Frontal cortex (tissue), 4 donors: ENCODE data around the gene MAP3K20. TPM values are rescaled to one million over a fixed set of nuclear protein-coding genes. Genes with fewer than 3 reads are reported as not detected.
A peak's percentile ranks its signal among the peaks of the same experiment; 100 is the strongest.
"Not testable (repeated sequence)": the region's sequence is repeated elsewhere in the genome, so short reads cannot be mapped to it uniquely, and the experiment has no call there.

Experiments
- DNase-seq, 2 donors: peaks; one replicate each; pipeline ENCODE4 v3.0.0; 2012; ENCODE audit warnings: low spot score in 2 of 2
- FAIRE-seq: peaks from 2 replicates; lab custom pipeline; 2012; peaks lifted over from hg19 to GRCh38; lab: Jason Lieb, UNC
- total RNA-seq: library from RNA; depleted of rRNA; stranded (reverse); fragments of >200 nt; gene quantifications from one replicate; pipeline ENCODE4 v1.2.3, GENCODE V29; 2014
- donor health status: control.
- donor health status: control.
- donor health status: control.

The MAP3K20 gene
- total RNA-seq, 1 donor from 2014 or later = 9.4 TPM

DNA sequence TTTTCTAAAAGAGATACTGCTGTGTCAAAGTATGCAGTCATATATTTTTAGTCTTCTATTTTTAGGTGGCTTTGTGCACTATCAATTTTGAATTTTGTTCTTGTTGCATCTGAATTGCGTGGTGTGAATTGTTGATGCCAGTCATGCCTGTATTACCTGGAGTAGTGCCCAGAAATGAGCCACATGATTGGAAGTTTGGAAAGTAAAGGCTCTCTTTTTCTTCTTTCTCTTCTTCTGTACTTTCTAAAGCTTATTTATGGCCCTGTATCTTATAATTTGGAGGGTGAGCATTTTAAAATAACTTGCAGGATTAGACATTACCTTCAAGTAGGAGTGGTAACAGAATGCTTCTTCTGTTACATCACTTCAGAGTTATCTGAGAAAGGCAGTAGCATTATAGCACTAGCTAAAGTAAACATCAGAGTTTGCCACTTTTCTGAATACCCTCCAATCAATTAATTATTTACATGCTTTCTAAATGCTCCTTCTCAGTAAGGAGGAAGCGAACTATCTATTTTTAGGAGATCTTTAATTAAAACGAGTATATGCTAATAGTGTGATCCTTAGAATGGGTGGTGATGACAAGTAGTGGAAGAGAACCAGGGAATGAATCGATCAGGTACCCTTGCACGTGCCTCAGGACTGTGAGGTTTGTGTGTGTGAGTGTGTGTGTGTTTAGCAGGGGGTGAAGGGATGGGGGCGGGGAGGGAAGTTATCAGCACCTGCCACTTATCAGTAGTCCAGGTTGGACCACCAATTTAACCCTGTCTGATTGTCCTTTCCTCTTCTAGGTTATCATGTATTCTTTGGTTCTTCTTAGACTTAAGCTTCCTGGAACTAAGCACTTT, 112.5 kb downstream of the MAP3K20 start:
- FAIRE-seq = no peak
- DNase-seq = no peak

DNA sequence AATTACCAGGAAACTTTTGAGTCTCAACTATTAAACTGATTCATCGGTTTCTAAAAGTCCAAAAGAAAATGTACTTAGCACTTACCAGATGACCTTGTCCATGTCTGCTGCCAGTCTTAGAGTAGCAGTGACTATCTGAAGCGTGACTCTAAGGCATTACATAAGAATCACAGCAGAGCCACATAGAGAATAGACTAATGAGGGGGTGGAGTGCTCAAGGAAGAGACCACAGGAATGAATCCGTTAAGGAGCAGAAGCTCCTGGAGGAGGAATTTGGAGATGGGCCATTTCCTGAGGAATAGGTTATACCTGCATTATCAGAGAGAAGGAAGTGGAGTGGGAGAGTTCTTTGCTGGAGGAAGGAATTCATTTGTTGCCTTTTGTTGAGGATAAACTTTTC, 116.0 kb downstream of the MAP3K20 start:
- FAIRE-seq = no peak

DNA sequence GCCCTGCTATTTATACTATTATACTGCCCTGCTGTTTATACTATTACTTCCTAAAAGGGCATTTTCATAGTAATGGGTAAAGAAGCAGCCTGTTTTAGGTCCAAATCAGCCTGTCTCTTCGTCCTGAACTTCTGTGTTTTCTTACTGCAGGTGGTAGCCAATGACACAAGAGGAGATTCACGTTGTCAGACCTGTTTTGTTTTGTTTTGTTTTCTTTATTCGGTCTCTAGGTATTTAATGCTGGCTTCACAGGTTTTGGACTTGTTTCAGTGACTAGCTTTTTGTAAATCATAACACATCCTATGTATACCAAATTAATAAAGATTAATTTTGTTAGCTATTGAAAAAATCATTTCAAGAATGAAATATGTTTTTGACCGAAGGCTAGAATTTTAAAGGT, 116.4 kb downstream of the MAP3K20 start:
- FAIRE-seq (no peak), DNase-seq (no peak)

More for the DNA sequence above, 116.0 kb downstream of the MAP3K20 start:
- DNase-seq = no peak

DNA sequence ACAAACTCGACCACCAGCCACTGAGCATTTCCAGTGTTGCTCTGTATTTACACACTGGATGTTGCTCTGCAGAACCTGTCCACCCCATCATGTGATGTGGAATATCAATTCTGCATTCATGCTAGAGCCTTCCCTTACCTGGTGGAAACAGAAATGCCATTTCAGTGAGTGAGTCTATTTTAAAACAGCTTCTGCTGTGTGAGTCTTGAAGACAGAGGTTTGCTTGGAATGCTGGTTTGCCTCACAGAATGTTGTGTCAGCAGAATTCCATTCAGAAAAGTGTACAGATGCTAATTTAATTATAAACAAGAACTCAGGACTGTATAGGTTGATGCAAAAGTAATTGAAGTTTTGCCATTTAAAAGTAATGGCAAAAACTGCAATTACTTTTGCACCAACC, 118.3 kb downstream of the MAP3K20 start:
- DNase-seq = no peak
- FAIRE-seq = no peak

DNA sequence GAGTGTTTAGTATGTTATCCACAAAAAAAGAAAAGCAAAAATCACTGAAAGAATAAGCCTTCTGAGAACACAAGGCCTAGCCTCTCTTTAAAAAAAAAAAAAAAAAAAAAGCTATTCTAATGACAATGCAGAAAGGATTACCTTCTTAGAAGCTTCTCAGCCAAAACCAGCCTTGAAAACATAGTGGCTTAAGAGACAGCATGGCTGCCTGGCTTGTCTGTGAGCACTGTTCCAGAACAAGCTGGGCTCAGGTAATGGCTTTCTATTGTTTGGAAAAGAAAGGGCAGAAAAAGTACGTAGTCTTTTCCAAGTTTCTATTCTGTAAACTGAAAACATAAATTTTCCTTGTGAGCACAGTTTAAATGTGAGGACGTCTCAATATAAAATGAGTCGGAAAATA, 119.5 kb downstream of the MAP3K20 start:
- no peak for DNase-seq
- no peak for FAIRE-seq

DNA sequence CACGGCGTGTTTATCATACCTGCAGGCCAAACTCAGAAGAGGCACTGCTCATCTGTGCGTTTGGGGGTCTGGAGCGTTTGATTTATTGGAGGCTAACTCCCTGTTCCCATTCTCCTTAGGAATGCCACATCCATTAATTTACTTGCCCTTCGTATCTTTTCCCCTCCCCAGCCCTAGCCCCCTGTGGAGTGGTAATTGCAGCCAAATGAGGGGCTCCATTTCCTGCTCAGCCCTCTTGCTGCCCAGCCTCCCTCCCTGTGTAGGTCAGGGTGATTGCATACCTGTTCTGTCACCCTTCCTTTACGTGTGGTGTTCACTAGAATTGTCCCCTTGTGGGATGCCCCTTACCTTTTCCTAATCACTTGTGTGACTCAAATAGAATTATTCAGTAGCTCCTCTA, 120.4 kb downstream of the MAP3K20 start:
- FAIRE-seq (no peak), DNase-seq (no peak)

DNA sequence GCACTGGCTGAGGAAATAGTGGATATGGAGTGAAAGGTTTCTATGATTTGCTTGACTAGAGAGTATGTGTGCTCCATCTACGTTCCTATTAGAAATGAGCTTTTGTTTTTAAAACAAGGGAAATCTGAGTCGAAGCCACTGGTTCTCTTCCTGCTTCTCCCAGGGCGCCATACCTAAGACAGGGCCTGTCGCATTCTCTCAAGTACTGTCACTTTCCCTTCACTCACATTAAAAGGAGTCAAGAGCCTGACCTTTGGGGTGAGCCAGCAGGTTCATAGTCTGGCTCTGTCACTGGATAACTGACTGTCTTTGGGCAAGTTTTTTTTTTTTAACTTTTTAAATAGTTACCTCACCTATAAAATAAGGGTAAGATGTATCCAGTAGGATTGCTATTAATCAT, 121.0 kb downstream of the MAP3K20 start:
- DNase-seq (no peak), FAIRE-seq (no peak)

DNA sequence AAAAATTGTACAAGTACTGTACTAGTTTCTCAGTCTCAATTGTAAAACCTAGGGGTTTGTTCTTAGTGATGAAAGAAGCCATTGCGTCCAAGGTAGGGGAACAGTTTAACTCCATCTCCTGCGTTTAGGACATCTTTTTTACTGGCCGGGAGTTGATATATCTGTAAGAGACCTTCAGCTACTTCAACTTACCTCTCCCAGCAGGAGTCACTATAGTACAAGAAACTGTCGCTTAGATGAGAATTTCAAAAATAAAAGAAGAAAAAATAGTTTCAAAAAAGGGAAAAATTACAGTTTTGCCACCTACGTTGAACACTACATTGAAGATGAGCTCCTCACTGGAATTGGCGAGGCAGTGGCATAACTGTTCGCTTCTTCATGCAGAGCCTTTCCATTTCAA, 122.7 kb downstream of the MAP3K20 start:
- FAIRE-seq (no peak), DNase-seq (no peak)

DNA sequence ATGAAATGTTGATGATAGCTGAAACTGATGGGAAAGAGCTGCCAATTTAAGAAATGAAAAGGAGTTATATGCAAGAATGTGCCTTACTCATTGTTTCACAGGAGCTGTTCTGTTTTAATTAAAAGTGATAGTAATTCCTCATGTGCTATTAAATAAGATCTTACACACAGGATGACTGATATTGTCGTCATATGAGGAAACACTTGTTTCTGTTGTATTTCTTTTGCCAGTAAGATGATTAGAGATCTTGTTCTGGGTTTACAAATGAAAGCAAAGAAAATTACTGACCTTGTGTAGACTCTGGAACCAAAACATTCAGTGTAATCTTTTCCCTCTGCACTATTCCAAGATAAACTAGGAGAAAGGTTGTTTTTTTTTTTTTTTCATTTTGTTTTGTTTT, 123.6 kb downstream of the MAP3K20 start:
- no peak for FAIRE-seq
- DNase-seq = no peak

DNA sequence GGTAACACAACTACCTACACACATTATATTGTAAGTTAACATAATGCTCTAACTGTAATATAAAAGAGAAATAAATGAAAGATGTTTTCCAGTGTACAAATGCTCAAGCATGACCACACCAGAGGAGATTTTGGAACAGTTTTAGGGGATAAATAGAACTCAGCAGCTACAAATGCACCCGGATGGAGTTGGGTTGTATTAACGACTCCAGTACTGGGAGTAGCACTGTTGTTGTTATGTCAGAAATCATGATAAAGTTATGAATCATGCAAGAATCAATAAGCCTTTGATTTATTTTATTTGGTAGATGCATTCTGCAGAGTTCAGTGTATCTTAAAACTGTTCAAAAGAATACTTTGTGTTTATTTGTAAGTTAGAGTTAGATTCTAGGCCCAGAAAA, 126.9 kb downstream of the MAP3K20 start:
- DNase-seq = no peak
- FAIRE-seq = no peak

DNA sequence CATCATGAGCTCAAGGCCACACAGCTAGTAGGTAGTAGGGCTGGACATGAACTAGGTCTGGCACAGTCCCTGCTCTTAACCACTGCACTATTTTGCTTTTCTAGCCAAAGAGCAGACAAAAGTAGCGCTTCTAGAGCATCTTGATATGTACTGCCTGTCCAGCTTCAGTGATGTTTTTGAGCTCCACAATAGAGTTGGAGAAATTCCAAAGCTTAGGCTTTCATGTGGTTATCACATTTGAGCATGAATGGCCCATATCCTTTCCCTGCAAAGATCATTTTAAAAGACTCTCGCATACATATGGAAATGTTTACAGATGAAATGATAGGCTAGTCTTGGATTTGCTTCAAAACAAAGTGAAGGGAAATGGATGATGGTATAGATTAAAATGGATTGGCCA, 128.7 kb downstream of the MAP3K20 start:
- FAIRE-seq (no peak), DNase-seq (no peak)

DNA sequence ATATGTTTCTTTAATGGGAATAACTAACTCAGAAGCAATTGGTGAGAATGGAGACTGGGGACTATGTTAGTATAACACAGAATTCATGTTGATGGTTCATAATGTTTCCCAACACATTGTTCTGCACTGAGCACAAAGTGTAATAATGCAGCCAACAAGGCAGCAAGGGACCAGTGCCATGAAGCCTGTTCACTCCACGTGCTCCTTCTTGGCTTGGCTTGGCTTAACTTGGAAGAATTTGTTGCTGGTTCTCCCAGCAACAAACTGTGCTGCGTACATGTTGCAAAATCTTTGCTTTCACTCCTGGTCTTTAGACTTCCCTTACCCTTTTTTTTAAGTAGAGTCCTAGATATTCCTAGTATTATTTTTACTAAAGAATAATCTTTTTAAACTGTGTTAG, 129.7 kb downstream of the MAP3K20 start:
- FAIRE-seq = no peak

DNA sequence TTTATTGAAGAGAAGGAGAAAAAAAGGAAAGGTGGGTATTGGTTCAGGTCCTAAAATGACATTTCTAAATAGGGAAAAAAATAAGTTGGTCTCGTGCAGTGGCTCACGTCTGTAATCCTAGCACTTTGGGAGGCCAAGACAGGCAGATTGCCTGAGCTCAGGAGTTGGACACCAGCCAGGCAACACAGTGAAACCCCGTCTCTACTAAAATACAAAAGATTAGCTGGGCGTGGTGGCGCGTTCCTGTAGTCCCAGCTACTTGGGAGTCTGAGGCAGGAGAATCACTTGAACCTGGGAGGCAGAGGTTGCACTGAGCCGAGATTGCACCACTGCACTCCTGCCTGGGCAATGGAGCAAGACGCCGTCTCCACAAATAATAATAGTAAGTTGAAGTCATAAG, 131.5 kb downstream of the MAP3K20 start:
- not testable (repeated sequence) for FAIRE-seq, DNase-seq

More for the DNA sequence above, 129.7 kb downstream of the MAP3K20 start:
- no peak for DNase-seq

DNA sequence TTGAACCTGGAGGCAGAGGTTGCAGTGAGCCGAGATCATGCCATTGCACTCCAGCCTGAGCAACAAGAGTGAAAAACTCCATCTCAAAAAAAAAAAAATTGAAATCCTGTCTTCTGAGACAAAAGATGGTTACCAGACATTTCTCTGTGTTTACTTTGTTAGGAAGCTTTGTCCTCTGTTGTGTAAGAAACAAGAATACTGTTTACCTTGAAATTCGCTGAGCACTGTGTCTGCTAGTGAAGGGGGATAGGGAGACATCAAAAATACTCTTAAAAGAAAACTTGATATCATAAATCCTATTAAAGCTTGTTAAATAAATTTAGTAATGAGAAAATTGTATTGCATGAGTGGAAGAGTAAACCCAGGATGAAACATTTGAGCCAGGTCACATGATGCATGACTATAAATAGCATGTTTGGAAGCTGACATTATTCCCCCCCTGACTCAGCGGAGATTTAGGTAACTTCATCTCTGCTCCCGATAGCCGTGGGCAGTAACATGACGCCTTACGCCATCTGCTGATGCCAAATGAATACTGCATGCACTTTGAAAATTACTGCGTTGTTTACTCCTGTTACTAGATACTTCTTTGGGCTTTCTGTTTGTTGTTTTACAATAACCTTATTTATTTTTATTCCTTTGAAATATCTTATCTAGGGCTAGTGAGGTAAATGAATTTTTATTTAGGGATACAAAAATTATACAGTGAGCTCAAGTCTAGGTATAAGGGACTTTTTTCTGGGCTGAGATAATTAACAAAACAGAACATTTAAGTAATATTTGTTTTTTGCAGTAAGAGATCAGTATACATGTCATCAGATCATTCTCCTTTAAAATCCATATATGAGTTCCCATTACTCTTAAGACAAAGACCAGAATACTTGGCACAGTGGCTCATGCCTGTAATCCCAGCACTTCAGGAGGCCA, 134.9 kb downstream of the MAP3K20 start:
- peak; percentile 22 to 67 for DNase-seq
- FAIRE-seq = peak; percentile 83

DNA sequence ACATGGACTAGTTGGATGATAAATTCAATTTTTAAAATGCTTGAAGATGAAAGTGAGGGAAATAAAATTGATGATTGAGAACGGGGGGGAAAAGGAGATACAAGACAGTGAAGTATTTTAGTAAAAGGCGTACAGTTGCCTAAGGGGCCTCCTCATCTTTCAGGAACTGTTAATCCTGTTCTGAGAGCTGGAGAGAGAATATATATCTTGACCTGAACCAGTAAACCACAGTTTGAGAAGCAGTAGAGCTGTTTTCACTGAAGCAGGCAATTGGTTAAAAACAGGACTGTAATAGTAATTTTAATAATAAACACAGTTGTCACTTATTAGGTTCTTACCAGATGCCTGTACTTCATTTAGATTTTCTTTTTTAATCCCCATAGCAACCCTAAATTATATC, 137.5 kb downstream of the MAP3K20 start:
- FAIRE-seq (no peak), DNase-seq (no peak)

DNA sequence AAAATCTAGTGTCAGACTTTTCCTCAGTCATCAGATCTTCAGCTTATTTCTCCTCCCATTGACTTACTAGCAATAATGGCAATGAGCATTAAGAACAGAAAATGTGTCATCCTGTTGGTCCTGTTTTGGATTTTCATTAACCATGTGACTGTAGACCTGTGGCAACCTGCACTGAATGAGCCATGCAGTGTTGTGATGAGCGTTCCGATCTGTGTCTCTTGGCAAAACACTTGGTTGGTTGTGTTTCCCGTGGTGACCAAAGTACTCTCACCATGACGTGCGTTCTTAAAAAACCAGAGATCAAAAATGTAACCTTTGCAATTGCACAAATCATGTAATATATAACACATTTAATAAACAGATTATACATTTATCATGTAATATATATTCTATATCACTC, 138.6 kb downstream of the MAP3K20 start:
- DNase-seq (no peak), FAIRE-seq (no peak)

DNA sequence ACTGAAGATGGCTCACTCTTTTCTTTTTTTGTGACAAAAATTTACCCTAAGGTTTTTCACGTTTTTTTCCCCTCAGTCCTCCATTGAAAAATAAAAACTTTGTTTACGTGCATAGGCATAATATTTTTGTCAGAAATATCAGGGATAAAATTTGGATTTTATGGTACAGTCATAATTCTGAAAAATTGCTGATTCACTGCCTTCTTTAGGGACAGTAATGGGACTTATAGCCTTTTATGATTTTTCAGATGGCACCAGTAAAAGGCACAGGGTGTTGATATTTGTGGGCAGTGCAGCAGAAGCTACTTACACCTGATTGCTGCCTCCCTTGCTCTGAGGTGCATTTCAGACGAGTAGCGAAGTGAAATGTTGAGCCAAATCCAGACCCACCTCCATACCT, 139.7 kb downstream of the MAP3K20 start:
- FAIRE-seq (no peak), DNase-seq (no peak)

DNA sequence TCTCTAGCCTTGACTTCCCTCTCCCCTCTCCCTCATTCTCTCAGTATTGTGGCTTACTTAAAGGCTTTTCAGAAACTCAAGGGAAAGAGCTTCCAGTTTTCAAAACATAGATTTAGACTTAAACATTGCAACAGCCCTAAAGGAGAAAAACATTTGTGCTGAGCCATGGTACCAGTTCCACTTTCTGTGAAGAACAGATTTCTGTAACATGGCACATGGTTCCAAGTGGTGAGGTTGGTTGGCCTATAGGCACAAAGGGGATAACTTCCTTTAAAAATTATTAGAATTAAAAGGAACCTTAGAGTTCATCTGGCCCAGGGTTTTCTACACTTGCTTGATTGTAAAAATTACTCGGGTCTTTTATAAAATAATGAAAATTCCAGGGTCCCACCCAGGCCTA, 140.4 kb downstream of the MAP3K20 start:
- no peak for FAIRE-seq
- DNase-seq = no peak

DNA sequence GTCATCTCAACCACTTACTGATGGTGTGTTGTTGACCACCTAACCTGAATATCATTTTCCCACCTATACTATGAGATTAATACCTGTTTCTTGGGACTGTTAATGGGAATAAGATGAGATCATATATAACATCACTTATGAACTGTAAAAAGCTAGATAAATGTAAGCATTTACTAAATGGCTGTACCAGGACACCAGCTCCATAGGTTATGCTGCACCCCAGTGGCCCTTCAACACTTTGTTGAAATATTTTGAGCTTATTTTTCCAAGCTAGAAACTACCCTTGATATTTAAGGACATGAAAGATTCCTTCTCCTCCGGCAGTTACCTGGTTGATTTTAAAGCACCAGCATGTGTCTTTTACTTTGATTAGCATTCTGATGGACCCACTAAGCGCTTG, 141.0 kb downstream of the MAP3K20 start:
- FAIRE-seq (no peak), DNase-seq (no peak)

DNA sequence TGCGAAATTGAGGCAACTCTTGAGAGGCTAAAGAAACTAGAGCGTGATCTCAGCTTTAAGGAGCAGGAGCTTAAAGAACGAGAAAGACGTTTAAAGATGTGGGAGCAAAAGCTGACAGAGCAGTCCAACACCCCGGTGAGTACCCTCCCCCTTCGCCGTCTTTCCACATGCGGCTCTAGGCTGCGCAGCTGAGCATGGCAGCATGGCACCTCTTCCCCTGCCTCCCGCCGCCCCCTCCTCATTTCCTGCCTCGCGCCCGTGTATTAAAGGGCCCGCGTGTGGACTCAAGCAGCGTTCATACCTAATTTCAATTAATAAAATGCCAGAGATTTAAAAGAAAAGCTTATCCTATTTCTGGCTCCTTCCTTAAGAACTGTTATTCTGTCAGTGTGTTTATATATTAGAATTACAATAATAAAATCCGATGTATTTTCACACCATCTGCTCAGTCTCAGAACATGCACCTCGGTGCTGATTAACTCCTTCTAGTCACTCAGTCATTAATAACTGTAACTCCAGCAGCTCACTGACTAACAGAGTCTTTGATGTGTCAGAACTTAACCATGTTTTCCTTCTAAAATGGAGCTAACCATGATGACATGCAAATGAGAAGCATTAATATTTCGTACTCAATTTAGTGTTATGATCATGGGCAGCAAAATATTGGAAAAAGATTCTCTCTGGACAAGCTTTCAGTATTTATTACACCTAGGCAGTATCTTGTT, 141.6 kb downstream of the MAP3K20 start:
- DNase-seq = no peak
- FAIRE-seq = no peak
